ENCODE results near the gene MARK2.
A peak's percentile ranks its signal among the peaks of the same experiment; 100 is the strongest.

MARK2 gene

DNA sequence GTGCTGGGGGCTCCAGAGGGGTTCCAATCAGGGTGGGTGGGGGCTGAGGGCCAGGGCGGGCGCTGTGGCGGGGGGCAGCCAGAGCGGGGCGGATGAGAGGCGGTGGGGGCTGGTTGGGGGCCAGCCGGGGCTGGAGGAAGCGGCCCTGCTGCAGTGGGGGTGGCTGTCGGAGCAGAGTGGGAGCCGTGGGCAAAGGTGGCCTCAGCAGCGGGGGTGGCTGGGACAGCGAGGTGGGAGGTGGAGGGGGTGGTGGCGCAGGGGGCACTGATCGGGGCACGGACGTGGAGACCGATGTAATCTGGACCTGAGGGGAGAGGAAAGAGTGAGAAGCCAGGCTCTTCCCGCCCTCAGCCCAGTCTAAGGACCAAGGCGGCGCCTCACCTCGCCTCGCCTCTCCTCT, 73.0 kb downstream of the MARK2 start:
- no peak for DNase-seq

DNA sequence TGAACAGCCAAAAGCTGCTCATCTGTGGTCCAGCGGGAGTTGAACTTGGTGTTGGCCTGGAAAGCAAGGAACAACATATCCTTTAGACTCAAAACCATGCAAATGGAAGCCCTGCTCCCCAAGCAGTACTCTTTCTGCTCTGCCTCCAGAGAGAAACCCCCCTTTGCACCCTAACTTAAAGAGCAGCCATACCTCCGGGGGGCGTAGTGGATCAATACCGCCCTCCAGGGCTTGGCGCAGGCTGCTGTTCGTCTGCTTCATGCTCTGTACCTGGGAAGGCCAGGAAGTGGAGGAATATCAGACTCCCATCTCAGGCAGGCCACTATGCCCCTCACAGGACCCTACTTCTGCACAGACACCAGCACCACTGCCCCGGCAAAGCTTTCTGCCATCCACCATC, 73.8 kb downstream of the MARK2 start:
- no peak for DNase-seq

DNA sequence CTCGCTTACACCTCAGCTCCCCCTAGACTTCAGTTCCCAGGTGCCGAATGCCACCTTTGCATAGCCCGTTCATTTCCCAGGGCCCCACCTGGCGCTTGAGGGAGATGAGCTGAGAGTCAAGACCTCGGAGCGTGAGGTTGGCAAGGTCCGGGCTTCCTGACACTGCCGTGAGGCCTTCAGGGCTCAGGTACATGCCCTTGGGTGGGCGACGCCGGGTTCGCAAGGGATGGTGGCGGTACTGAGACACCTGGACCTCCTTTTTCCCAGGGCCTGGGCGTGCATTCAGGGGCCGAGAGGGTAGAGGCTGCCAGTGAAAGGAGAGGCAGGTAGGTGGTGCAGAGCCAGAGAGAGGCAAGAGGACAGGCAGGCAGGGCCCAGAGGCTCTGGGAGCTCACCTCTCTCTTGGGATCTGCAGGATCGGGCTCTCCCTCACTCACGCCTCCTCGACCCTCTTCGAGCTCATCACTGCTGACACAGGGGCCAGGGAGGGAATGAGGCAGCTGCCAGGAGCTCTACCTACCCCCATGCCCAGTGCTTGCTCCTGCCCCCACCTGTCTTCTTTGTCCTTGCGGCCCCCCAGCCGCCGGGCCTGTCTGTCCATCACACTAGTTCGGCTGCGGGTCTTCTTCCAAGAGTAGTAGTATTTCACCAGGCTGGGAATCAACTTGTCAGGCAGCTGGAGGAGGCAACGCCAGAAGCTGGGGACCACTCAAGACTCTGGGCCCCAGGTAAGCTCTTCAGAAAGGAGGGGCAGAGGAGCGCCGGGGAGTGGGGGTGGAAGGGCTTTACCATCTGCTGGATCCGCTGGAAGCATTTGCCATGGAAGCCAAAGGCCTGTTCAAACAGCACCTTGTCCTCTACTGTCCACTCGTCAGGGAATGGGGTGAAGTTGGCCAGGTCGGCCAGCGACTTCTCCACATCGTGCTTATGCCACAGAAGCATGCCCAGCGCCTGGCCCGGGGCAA, 75.2 kb downstream of the MARK2 start:
- no peak for DNase-seq

DNA sequence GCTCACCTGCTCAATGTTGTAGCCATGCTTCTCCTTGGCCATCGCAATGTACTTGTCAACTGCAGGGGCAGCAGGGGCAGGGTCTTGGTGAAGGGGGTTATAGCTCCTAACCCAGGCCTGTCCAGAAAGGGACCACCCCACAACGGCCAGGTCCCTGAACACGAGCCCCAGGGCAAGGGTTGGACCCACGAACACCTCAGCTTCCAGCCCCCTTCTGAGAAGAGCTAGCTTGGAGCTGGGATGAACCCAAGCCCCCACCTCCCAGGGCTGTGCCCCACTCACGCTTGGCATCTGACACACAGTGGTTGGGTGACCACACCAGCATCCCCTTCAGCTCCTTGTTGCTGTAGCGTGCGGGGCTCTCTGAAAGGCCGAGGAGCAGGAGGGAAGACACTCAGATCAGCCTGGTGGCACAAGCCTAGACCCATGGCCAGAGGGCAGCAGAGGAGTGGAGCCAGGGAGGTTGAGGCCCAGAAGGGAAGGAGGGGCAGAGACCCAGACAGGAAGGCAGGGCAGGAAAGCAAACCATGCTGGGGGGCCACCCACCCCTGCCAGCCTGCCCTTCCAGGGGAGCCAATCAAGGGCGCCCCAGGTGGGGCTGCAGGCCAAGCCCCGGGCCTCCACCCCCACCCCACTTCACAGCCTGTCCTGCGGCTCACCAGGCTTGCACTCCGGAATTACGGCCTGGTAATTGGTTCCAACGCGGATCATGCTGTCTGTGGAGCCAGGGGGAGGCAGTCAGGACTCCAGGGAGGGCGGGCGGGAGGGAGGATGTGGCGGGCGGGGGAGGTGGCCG, 76.2 kb downstream of the MARK2 start:
- DNase-seq, result peak; percentile 37

DNA sequence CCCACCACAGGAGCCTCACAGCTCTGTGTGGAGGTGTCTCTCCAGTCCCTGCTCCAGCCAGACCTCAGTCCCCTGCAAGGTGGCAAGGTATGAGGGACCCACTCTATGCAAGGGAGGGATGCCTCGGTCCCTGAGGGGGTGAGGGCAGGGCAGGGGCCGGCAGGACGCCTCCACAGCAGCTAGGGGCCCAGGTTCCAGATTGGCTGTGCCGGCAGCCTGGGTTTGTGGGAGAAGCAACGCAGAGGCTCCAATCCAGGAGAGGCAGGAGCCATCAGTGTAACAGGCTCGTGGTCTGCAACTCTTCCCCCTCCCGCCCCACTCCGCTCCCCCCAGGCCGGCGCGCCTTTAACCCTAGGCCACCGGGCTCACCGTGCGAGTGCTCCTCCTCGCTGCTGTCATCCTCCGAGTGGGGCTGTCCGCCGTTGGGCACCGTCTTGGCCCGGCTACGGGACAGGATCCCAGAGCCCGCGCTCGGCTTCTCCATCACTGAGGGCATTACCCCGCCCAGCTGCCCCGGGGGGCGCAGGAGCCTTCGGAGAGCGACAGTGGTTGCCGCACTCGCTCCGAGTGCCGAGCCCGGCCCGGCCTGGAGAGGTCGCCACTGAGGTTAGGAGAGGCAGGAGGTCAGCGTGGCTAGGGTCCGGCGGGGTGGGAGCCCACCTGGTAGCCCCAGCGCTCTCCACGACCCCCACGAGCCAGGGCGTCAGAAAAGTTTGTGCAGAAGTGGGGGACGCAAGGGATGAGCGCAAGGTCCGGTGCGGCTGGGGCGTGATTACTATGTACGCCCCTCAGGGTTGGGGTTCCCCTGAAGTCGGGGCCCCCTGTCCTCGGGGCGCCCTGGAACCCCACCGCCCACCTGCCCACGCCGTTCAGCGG, 77.3 kb downstream of the MARK2 start:
- DNase-seq, result peak; percentile 45

DNA sequence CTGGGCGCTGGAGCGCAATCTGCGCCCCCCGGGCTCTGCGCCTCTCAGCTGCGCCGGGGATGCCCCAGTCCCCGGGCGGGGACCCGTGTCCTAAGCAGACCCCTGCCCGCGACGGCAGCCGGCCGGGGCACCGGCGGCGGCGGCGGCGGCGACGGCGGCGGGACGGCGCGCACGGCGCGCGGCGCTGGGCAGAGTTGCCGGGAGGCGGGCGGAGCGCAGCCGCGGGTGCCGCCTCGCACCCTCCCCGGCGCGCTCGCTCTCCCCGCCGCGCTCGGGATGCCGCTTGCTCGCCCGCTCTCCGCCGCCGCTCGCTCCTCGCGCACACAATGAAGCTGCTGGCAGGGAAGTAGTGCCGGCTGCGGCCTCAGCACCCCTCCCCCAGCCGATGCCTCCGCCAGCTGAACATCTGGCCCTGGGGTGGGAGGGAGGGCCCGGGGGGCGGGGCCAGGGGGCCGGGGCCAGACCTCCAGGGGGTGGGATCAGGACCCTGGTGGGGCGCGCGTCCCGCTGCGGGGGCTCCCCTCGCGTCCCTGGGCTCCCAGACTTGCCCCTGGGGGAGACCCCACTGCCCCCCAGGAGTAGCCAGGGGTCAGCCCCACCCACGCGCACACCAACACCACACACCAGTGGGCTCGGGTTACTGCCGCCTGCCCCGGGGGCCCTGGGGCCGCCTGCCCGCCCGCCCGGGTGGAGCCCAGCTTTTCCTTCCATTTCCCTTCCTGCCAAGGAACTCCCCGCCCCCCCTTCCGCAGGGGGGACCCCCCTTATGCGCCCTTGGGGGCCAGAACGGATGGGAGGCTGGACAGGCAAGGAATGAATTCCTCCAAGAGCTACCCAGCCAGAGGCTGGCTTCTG, 78.2 kb downstream of the MARK2 start, which contains the start of gene RCOR2:
RCOR2 (minus strand) TSS at position 328 of the 855 bp plus-strand sequence. CDS start 708 bp downstream, outside the sequence.
- DNase-seq, result peak; percentile 88

DNA sequence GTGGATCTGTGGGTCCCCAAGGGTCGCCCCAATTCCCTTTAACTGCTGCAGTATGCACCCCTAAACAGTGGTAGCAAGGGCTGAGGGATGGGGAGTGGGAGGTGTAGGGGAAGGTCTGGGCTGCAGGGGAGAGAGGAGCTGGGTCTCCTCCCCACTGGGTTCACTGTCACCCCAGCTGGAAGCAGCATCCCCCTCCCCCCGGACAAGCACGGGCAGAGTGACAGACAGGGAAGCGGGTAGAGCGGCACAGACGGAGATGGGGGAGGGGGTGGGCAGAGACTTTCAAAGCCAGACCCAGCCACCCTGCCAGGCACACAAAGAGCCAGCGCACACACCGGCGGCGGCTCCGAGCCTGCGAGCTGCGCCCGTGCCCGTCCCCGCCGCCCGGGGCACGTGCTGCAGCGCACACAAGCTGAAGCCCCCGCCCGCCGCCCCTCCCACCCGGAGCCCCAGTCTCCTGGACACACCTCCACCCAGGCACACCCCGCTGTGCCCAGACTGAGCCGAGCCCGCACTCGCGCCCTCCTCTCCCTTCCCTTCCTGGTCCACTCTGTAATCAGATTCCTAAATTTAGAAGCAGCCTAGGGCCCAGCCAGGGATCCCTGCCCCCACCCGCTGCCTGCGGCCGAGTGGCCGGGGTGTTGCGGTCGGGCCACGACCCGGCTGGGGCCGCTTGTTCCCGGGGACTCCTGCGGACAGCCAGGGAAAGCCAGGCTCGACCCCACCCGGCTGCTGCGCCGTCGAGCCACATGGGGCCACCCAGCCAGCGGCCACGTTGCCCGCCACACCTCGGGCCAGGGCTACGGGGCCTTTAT, 79.0 kb downstream of the MARK2 start:
- peak; percentile 60 for DNase-seq

DNA sequence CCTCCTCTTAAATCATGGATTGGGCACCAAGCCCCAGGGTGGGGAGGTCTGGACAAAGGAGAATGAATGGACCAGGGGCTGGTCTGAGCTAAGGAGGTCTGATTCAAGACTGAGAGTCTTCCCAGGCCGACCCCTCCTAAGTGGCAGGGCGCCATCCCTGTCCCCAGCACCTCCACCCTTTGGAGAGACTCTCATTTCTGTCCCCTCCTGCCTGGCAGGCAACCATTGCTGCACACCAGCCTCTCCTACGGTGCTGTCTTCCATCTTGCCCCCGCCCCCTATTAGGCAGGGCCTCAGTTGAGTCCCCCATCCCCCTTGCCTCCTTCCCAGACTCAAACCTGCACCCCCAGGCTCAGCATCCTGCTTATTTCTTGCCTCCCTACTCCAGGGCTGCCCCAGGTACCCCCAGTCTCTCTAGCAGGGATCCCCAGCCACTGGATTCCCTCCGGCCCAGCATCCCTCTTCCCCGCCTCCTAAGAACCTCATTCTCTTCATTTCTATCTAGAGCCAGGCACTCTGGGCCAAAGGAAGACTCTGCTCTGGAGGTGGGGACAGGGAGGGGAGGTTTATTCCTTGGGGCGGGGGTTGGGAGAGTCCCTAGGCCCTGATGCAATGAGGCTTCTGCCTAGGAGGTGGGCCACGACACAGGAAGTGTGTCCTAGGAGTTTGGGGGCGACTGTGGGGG, 79.7 kb downstream of the MARK2 start:
- peak; percentile 69 for DNase-seq

DNA sequence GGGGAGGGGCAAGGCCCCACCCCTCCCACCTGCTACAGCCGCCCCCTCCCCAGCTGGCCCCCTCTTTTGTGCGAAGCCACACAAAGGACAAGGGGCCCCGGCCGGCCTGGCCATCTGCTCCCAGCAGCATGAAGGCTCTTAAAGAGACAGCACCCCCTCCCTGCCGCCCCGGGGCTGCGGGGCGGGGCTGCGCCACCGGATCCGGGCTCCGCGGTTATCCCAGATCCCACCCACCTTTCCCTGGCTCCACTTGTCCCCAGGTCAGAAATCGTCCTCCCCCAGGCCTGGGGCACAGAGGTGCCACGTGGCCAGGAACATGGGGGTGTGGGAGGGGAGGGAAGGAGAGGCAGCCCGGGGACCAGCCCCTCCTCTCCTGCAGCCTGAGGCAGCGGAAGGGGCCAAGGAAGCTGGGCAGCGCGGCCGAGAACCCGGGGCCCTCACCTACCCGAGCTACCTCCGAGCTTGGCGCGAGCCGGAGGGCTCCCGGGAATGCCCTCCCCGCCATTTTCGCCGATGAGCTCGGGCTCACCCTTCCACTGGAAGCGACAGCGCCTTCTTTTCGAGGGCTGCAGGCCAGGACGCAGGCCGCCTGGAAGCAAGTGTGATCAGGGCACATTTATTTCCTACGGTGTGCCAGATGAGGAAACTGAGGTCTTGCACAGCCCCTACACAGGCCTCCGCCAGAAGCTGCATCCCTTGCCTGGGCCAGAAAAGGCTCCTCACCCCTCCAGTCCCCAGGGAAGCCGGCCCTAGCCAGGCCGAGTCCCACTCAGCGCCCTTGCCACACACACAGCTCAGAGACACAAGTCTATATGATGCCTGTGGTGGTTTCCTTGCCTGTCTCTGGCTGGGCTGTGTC, 80.6 kb downstream of the MARK2 start:
- DNase-seq, result peak; percentile 62

DNA sequence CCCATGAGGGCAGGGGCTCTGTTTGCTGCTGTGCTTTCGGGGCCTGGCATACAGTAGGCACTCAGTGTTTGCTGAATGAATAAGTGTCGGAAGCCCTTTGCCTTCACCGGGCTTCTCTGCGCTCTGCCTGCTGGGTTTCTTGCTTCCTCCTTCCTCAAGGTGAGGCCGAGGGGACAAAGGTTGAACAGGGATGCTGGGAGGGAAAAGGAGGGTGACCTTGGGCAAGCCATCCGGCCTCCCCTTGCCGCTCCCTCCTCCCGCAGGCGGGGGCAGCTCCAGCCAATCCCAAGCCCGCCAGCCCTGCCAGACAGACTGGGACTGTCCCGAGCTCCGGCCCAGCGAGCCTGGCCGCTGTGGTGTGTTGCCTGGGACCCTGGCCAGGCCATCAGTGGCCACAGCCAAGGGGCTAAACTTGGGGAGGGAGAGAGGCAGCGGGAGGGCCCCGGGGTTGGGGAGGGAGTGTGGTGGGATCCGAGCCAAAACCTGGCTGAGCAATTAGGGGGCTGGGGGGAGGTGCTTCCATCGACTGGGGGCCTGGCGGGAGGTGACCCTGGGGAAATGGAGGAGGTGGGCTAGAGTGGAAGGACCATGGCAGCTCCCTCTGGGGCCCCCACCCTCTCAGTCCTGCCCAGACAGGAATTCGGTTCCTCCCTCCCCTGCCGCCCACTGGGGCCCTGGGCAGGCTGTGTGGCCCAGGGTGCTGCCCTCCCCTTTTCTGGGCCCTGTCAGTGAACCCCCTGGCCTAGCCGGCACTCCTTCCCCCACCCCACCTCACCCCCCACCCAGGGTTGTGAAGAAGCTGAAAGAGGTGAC, 81.4 kb downstream of the MARK2 start:
- DNase-seq, result peak; percentile 19

DNA sequence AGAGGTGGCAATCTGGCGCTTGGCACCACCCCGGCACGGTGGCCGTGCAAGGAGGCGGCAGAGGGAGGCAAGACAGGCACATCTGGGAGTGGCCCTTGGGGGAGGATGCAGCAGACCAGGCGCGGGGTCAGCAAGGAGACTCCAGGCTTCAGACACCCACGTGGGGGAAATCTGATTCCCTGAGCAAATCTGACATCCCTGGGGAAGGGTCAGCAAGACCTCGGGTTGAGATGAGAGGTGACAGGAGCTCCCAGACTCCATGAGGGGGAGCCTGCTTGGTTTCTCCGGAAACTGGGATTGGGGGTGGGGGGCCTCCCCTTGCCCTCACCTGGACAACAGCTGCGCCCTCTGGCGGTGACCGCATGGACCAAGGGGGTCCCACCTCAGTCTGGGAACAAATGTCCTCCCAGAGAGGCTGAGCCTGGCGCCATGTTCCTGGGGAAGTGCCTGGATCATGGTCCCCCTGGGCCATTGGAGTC, 82.1 kb downstream of the MARK2 start:
- DNase-seq, result peak; percentile 36

DNA sequence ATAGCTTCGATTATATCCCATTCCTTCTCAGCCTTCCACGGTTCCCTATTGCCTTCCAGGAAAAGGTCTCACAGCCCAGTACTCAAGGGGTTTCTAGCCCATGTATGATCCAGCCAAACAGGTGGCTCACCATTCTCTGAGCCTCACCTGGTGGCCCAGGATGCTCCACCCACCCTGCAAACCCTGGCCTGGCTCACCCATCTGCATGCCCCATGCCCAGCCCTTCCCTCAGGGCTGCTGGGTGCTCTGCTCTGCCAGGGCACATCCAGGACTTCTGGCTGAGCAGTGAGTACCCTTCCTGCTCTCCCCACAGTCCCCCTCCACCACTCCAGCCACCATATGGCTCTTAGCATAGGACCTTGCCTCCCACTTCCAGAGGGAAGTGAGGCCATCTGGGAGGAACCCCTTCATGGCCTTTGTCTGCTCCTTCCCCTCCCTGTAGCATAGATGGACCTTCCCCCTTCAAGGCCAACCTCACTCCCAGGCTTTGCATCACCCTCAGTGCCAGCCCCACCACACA, 83.8 kb downstream of the MARK2 start:
- no peak for DNase-seq

DNA sequence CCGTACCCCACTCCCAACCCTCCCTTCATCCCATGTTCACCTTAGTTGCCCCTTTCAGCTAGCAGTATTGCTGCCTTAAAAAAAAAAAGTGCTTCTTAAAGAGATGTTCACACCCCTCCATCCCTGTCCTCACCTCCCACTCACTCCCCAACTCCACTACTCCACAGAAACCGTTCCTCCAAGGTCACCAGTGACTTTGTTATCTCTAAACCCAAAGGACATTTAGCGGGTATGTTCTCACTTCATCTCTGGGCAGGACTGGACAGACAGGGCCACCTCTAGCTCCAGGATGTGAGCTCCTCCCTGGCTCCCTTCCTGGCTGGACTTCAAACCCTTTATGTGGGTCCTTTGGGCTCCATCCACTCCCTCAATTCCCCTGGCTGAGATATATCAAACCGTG, 84.4 kb downstream of the MARK2 start:
- no peak for DNase-seq

DNA sequence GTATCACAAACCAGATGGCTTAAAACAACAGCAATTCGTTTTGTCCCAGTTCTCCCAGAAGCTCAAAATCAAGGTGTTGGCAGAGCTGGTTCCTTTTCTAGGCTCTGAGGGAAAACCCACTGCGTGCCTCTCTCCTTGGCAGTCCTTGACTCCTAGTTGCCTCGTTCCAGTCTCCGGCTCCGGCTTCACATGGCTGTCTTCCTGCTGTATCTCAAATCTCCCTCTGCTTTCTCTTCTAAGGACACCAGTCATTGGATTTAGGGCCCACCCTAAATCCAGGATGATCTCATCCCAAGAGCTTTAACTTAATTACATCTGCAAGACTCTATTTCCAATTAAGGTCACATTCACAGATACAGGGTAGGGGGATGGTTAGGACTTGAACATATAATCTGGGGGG, 90.7 kb downstream of the MARK2 start:
- no peak for DNase-seq

DNA sequence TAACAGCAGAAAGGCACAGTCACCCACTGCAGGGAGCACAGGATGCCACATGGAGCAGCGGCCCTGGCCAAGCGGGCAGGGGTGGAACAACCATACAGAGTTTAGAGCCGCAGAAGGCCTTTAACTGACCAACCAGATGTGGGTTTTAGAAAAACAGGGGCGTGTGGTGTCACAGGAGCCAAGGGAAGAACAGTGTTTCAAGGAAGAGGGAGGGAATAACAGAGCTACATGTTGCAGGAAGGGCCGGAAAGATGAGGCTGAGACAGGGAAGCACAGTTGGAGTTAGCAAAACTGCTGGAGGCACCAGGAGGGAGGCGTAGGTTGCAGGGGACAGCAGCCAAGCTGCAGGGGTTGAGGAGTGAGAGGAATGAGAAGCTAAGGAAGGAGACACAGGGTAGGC, 92.1 kb downstream of the MARK2 start:
- DNase-seq, result no peak

DNA sequence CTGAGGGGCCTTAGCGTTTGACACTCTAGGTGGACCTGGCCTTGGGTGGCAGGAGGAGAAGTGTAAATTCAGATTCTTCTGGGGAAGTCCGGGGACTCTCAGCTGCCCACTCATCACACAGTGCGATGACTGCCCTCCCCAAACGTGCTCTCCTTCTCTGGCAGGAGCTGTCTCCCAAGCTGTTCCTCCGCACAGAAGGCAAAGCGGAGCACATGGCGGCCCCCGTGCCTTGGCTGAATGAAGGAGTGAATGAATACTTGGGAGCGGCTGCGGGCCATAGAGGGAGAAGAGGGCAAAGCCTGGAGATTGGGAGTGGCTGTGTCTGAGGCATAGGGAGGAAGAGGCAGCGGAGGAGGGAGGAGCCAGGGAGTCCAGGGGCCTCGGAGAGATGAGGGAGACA, 93.0 kb downstream of the MARK2 start:
- DNase-seq, result no peak

DNA sequence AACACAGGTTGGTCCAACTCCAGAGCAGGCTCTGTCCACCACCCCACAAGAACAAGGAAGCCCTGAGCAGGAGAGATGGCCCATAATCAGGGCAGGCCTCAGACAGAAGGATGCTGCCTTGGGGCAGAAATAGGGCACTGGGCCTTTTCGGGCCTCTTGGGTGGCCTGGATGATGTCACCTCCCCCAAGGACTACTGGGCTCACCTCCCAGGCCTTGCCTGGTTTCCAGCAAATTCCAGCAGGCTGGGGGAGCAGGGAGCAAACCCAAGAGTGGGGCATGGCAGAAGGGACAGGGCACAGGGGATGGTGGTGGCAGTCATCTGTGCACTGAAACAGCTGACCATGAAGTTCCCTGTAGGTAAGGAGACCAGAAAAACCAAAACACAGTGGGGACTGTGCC, 94.5 kb downstream of the MARK2 start:
- no peak for DNase-seq

Data from fibroblast of skin of right biceps (primary cell).